Superior temporal gyrus (tissue), 1 donor: Measurements from ENCODE around the gene SLC25A25.

Experiments
- DNase-seq: peaks from one replicate; pipeline ENCODE4 v3.0.0-alpha.2; 2016; ENCODE audit errors: extremely low spot score

The SLC25A25 gene

DNA sequence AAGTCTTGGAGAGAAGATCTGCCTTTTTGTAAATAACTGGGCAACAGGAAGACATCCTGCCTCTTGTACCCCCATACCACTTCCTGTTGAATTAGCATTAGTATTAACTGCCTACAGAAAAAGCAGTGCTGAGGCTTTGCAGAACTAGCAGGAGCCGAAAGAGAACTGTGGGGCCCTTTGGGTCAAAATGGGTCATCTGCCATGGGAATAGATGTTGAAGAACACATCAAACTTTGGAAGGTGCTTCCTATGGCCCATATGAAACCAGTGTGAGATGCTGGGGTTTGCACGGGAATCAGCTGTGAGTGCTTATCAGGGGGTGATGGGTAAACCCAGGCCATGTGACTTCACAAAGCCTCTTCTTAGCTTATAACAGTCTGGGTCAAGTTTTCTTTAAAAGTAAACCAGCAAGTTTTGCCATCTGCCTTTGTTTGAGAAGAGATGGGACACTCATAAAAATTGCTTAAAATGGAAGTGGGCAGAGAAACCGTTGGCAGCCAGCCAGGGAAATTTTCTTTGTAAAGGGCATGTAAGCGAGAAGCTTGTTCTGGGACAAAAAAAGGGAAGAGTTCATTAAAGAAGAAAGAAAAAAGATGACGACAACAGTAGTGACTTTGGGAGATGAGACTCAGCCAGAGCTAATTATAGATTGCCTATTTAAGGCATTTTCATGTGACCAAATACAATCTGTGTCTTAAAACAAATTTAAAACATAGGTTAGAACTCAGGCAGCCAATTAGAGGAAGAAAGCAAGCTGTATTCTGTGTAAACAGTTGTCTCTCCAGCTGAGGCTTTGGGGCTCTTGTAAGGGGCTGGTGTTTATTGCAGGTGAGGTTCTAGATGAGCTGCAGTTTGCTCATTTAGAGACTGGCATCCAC is 4.4 kb downstream of the SLC25A25 start:
- DNase-seq, result peak; percentile 83

- DNase-seq, result no peak
Measured at GRCh38 chr9:128073253-128073886, 5.3 kb downstream of the SLC25A25 start.

- DNase-seq, result no peak
Measured at GRCh38 chr9:128077847-128078503, 9.9 kb downstream of the SLC25A25 start.

DNA sequence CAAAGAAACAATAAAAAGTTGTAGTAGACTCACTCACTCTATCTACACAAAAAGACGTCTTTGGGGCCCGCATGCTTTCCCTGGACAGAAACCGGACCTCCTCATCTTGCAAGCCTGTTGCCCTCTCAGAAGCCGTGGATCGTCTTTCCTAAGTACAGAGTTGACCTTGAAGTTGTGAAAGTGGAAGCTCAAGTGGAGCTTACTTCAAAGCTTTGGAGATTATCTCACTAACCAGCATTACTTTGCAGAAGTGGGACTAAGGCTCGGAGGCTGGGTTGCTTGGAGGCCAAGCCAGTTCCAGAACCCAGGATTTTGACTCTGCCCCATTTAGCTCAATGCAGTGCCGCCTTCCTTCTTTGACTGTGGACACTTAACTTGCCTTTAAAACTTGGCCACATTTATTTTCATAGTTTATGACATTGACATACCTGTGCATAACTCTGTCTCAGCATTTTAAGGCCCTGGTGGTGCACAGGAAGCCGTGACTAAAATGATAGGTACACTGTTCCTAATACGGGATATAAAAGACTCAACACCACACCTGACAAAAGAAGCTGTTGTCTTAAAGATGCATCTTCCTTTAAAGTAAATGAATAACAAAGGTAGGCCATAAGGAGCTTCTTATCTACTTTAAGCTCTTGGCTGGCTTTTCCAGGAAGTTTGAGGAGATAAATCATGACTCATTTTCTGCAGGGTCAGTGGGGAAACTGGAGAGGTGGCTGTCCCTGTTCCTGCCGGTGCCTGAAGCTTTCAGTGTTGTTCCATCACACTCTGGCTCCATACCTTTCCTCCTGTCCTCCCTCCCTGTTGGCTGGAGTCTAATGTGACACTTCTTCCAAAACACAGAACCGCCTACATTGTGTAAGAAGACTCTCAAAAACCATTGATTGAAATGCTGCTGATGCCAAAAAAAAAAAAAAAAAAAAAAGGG is 10.7 kb downstream of the SLC25A25 start:
- DNase-seq, result no peak

- DNase-seq, result no peak
Measured at GRCh38 chr9:128080206-128080605, 12.2 kb downstream of the SLC25A25 start.

- DNase-seq, result no peak
Measured at GRCh38 chr9:128081056-128081455, 13.0 kb downstream of the SLC25A25 start.

- DNase-seq, result peak; percentile 35
Measured at GRCh38 chr9:128082151-128082550, 14.1 kb downstream of the SLC25A25 start.

DNA sequence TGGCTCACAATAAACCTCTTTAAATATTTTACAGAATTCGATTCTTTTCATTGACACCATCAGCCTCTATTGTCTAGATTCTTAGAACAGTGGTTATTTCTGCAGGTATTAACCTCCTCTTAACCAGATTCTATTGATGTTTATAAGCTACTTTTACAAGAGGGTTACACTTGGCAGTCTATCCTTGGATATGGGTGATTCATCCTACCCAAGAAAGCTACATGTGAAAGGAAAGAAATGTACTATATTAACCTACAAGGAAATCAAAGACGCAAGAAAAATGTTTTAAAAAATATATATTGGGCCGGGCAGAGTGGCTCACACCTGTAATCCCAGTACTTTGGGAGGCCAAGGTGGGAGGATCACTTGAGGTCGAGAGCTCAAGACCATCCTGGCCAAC is 16.7 kb downstream of the SLC25A25 start:
- no peak for DNase-seq

DNA sequence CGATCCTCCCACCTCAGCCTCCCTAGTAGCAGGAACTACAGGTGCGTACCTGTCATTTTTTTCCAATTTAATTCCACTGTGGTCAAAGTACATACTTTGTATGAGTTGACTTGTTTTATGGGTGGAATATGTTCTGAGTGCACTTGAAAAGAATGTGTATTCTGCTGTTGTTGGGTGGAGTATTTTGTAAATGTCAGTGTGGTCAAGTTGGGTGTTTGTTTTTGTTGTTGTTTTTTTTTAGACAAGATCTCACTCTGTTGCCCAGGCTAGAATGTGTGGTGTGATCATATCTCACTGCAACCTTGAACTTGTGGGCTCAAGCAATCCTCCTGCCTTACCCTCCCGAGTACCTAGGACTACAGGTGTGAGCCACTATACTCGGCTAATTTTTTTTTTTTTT is 17.9 kb downstream of the SLC25A25 start:
- no peak for DNase-seq

DNA sequence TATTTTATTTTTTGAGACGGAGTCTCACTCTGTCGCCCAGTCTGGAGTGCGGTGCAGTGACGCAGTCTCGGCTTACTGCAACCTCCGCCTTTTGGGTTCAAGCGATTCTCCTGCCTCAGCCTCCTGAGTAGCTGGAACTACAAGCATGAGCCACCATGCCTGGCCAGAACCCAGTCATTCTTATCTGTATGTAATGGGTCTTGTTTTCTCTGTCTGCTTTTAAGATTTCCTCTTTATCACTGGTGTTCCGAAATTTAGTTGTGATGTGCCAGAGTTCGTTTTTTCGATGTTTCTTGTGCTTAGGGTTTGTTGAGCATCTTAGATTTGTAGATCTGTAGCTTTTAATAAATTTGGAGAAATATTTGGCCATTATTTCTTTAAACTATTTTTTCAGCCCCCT is 19.2 kb downstream of the SLC25A25 start:
- no peak for DNase-seq

GRCh38 chr9:128088253-128088945 is 20.4 kb downstream of the SLC25A25 start:
- no peak for DNase-seq

- DNase-seq, result no peak
Measured at GRCh38 chr9:128089299-128089698, 21.3 kb downstream of the SLC25A25 start.

DNA sequence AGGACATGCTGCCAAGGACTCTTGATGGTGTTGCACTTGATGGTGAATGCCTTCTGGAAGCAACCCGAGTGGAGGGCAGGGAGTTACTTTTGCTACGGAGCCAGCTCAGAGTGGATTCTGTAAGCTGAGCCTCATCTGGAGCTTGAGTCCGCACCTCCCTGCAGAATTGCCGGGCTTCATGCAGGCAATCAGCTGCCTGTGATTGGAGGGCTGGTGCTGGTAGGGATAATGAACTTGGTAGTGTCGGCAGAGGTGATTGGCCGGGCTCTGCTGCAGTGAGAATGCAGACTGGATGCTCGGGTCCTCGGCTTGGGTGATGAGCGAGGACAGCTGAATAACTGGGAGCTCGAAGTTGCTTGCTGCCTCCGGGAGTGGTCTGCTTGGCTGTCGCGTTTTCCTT is 23.1 kb downstream of the SLC25A25 start:
- peak; percentile 89 for DNase-seq

GRCh38 chr9:128091571-128091970 is 23.5 kb downstream of the SLC25A25 start:
- DNase-seq, result no peak

GRCh38 chr9:128092199-128092977 is 24.4 kb downstream of the SLC25A25 start:
- peak; percentile 17 for DNase-seq

- peak; percentile 20 for DNase-seq
Measured at GRCh38 chr9:128093011-128093410, 25.0 kb downstream of the SLC25A25 start.

GRCh38 chr9:128094166-128094949 is 26.3 kb downstream of the SLC25A25 start:
- DNase-seq, result peak; percentile 90

DNA sequence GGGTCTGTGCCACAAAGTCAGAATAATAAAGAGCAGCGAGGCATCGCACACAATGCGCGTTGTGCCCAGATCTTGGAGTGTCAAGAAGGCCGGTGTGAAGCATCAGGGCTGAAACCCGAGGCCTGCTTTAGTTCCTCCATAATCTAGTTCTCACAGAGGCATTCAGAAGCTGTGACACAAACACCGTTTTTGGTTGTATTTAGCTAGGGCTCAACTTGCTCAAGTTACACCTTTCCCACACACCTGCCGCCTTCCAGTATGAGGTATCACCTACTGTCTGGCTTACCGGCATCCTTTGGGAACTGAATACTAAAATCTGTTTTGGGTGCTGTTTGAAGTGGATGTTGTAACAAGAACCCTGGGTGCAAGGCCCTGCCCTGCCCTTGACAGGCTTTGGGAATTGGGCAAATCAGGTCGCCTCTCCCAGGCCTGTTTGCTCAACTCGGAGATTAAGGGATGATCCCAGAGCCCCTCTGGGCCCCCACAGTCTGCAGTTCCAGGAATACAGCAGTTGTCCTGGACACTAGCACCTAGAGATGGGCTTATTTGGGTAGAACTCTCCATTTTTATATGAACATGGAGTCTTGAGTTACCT is 27.0 kb downstream of the SLC25A25 start:
- no peak for DNase-seq
